HG03103 (cell line): Measurements from ENCODE around the gene PGBD5.

Experiments used
- ATAC-seq: cut with Tn5 transposase; IDR thresholded peaks from one replicate; pipeline ENCODE4 v1.9.1; 2021; ENCODE audit warnings: low read depth; ENCODE audit not compliant: unreplicated experiment

Gene PGBD5

DNA sequence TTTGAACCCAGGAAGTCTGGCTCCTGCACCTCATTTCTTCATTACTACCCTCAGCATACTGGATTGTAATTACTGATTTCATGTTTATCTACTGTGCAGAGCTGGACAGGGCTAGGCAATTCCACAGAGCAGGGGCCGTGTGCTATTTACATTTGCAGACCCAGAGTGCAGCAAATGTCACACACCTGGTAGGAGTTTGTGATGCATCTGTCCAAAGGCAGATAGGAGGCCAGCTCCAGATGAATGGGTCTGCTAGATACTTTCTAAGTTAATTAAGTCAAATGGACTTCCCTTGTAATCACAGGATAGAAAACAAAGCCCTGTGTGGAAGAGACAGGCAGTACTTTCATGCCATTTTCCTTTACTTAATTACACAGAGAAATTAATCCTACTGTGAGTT, 46.2 kb downstream of the PGBD5 start:
- no peak for ATAC-seq

DNA sequence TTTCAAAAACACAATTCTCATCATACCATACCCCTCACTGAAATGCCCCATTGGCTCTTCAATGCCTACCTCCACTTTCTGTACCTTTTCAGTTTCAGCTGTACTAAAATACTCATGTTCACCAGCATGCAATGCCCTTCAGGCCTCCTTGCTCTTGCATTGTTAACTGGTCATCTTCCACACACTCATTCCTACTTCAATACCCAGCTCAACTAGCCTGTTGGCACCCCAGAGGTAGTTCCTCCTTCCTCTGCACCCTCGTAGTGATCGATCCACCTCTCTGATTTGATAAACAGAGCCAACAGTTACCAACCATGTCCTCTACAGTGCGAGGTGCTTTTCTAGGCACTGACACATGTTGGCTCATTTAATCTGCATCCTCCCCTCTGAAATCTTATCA, 46.7 kb downstream of the PGBD5 start:
- no peak for ATAC-seq

GRCh38 chr1:230377851-230378250, 48.3 kb downstream of the PGBD5 start:
- no peak for ATAC-seq

GRCh38 chr1:230377324-230377723, 48.8 kb downstream of the PGBD5 start:
- no peak for ATAC-seq

- ATAC-seq: no peak
Observed at GRCh38 chr1:230376296-230376695, 49.8 kb downstream of the PGBD5 start.

- no peak for ATAC-seq
Observed at GRCh38 chr1:230375780-230376179, 50.4 kb downstream of the PGBD5 start.

DNA sequence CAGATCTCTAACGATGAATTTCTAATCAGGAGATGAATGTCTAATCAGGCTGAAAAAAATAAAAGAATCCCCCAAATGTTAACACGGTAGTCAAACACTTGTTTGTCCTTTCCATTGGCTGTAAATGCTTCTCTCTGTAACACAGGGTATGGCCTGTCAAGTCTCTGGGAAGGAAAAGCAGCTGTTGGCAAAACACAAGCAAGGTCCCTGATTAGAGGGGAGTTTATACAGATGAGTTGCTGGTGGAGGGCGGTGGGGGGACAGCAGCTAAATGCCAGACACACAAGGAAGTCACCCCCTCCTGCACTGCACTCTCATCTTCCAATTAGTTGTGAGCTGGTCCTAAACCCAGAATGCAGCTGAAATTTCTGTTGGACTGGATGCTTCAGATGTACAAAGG, 51.0 kb downstream of the PGBD5 start:
- ATAC-seq: no peak

GRCh38 chr1:230371923-230372703, 54.0 kb downstream of the PGBD5 start:
- ATAC-seq: no peak

- no peak for ATAC-seq
Observed at GRCh38 chr1:230370109-230370508, 56.0 kb downstream of the PGBD5 start.

GRCh38 chr1:230368871-230369270, 57.3 kb downstream of the PGBD5 start:
- no peak for ATAC-seq

DNA sequence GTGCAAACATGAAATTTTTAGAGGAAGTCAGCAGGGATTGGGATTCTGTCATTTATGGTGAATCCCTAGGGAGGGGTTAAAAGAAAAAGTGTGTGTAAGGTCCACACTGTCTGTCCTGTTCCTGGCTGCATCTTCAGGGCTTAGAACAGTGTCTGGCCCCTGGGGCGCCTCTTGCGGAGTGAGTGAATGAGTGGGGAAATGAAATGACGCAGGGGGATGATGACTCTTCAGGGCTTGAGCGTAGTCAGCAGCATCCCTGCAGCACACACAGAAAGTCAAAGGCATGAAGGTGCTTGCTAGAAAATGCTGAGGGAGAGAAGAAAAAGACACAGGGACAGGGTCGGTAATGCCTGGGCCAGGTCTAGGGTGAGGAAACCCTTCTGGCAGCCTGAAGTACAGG, 57.8 kb downstream of the PGBD5 start:
- ATAC-seq: no peak

- ATAC-seq: no peak
Observed at GRCh38 chr1:230366504-230366915, 59.6 kb downstream of the PGBD5 start.

- ATAC-seq: no peak
Observed at GRCh38 chr1:230365723-230366307, 60.3 kb downstream of the PGBD5 start.

GRCh38 chr1:230362949-230363348, 63.2 kb downstream of the PGBD5 start:
- no peak for ATAC-seq

GRCh38 chr1:230361941-230362340, 64.2 kb downstream of the PGBD5 start:
- ATAC-seq: no peak

DNA sequence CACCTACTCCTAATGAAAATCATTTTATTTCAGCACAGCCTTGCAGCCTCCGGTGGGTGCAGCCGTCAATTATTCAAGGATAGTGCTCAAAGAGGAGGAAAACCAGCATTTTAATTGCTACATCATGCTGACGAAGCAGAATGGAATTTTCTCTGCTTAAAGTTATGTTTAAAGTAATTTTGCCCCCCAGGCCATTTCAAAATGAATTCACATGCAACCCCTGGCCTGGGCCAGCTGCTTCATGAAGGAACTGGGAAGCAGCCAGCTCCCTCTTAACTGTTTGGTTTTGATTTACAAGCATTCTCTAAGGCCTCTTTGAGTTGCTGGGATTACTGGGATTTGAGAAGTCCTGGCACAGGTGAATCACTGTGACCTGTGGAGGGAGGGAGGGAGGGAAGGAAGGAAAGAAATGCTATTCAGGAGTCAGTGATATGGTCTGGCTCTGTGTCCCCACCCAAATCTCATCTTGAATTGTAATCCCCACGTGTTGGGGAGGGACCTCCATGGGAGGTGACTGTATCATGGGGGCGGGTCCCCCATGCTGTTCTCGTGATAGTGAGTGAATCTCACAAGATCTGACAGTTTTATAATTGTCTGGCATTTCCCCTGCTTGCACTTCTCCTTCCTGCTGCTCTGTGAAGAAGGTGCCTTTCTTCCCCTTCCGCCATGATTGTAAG, 66.0 kb downstream of the PGBD5 start:
- ATAC-seq: no peak

- ATAC-seq: no peak
Observed at GRCh38 chr1:230356869-230357794, 69.0 kb downstream of the PGBD5 start.

DNA sequence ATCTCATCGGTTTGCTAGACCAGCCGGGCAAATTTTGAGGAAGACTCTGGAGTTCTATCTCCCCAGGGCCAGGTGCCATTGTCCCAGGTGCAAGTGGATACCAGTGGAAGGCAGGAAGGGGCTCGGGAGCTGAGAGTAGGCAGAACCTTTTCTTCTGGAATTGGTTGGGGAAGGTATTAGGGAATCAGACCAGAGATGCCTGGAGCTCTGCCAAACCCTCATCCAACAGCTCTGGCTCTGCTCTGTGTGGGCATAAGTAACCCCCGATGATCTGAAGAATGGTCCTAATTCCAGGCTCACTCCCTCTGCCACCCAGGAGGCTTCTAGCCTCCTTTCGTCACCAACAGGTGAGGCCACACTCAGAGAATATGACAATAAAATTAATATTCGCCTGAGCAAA, 69.9 kb downstream of the PGBD5 start:
- ATAC-seq: no peak

DNA sequence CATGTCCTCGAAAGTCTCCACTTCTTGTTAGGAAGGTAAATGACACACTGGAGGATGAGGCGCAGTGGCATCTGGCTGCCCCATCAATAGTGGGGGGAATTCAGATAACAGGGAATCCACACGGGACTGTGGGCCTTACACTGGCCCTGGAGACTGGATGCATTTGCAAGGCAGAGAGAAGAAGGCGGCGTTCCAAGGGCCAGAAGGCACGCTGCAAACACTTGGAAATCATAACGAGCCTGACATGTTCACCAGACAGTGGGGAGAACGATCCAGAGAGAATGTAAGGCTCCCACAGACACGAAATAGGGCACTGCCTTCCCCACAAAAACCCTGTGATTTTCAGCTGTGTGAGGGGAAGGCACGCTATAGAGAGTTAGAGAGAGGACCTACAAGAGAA, 70.5 kb downstream of the PGBD5 start:
- ATAC-seq: no peak

DNA sequence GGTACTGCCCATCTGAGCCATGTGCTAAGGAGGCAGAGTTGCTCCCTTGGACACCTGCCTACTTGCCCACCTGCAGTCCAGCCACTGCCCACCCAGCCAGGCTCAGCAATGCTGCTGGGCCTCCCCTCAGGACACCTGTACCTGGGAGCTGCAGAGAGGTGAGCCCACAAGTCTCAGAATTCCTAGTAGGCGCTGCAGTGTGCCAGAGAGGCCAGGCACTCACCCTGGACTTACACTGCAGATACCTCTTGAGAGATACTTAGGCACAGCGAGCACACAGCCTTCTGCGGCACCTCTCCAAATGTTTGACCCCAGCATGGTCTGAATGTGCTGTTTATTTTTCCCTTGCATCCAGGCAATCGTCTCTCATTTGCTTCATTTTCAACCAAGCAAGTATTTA, 71.0 kb downstream of the PGBD5 start:
- ATAC-seq: no peak

DNA sequence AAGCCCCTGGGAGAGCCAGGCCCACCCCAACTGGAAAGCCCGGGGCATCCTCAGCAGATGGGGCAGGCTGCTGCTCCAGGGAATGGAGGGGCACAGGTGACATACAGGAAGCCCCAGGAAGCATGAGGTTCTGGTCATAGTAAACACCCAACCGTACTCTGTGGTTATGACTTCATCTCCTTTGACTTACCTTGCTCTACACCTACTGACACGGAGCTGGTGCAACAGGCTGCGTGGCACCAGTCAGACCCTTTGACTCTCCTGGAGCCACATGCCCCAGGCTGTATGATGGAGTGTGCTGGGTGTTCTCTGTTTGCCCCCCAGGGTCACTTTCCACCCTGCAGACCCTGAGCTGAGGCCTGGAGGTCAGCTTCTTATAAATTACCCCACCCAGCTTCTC, 72.1 kb downstream of the PGBD5 start:
- ATAC-seq: no peak
